GM19452 (cell line): Measurements from ENCODE around the gene PAH.
"Not testable (repeated sequence)": the region's sequence is repeated elsewhere in the genome, so short reads cannot be mapped to it uniquely, and the experiment has no call there.

Experiments
- ATAC-seq: cut with Tn5 transposase; IDR thresholded peaks from one replicate; pipeline ENCODE4 v1.9.1; 2021; ENCODE audit not compliant: unreplicated experiment

The PAH gene

DNA sequence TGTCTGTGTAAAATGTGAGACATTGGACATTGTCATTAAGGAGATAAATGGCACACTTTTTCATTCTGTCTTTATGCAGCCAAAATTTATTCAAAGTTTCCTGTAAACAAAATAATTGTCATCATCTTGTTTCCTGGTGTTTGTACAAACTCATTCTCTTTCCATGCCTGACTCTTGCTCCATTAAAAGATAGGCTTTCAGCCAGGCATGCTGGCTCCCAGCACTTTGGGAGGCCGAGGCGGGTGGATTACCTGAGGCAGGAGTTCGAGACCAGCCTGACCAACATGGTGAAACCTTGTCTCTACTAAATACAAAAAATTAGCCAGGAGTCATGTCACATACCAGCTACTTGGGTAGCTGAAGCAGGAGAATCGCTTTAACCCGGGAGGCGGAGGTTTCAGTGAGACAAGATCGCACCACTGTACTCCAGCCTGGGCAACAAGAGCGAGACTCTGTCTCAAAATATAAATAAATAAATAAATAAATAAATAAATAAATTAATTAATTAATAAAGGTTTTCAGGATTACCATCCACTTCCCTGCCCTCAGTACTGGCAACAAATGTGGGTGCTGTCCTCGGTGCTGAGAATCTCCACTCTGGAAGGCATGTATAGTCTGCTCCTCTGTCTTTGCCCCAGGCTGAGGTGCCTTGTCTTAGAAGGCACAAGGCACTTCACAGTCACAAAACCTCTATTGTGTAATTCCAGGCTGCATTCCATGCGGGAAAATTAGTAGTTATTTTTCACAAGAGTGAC lies 83.2 kb downstream of the PAH start:
- no peak for ATAC-seq

DNA sequence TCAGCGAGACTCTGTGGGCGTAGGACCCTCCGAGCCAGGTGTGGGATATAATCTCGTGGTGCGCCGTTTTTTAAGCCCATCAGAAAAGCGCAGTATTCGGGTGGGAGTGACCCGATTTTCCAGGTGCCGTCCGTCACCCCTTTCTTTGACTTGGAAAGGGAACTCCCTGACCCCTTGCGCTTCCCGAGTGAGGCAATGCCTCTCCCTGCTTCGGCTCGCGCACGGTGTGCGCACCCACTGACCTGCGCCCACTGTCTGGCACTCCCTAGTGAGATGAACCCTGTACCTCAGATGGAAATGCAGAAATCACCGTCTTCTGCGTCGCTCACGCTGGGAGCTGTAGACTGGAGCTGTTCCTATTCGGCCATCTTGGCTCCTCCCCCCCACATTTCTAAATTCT lies 84.2 kb downstream of the PAH start:
- ATAC-seq = not testable (repeated sequence)

DNA sequence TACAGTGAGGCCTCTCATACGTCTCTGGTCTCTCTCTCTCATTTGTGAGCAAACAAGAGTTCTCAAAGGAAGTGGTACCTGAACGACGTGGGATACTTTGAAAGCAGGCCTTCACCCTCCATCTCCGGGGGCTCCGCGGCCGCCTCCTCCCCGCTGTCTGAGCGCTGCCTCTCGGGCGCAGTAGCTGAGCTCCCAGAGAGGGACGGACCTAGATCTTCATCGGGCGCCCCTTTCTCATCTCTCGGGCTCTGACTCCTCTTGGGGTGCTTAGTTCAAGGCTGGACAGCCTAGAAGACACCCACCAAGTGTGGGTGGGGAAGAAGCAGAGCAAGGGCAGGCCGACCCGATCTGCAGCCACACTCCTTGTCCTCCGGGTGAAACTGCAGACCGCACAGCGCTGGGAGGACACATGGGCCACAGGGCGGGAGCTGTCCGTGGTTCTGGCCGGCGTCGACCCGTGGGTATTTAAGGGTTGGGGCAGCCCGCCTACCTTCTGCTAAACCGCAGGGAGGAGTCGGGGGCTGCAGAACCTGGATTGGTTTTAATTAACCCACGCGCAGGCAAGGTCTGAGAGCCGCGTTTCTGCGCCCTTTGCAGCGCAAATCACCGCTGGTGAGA lies 92.7 kb downstream of the PAH start:
- no peak for ATAC-seq

DNA sequence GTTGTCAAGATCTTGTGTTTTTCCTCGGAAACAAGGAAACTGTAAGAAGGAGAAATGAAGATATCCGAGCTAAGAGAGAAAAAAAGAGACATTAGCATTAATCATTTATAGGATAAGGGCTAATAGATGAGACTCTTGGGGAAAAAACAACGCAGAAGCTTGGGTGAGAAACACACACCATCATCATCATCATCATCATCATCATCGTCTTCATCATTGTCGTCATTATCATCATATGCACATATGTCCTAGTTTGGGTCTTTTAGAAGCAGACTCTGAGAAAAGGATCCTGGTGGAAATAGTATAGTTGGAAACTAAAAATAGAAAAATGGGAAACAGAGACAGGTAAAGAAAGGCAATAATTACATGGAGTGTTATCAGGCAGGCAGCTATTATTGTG lies 95.9 kb downstream of the PAH start:
- ATAC-seq = no peak

DNA sequence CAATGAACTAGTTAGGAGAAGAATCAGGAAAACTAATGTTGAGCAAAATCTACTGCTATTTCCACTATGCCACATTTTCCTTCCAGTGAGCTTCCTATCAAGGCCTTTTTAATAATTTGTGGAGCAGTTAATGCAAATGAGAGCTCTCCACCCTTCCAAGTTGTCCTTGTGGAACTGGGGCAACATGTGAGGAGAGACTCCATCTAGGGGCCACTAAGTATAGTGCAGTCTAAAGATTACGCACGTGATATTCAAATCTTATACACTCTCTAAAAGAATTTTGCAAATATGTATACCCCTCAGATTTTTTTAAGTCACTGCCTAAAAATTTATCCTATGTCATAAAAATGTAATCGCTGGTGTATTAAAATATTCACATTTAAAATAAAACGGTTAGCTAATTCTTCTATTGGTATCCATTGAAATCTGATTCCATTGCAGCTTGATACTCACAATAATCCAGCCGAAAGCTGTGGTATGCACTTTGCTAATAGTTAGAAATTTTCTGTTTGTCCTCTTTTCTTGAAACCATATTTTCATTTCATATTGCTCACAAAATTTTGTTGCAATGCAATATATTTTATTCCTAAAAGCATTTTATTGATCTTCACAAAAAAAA lies 100.1 kb downstream of the PAH start:
- no peak for ATAC-seq

DNA sequence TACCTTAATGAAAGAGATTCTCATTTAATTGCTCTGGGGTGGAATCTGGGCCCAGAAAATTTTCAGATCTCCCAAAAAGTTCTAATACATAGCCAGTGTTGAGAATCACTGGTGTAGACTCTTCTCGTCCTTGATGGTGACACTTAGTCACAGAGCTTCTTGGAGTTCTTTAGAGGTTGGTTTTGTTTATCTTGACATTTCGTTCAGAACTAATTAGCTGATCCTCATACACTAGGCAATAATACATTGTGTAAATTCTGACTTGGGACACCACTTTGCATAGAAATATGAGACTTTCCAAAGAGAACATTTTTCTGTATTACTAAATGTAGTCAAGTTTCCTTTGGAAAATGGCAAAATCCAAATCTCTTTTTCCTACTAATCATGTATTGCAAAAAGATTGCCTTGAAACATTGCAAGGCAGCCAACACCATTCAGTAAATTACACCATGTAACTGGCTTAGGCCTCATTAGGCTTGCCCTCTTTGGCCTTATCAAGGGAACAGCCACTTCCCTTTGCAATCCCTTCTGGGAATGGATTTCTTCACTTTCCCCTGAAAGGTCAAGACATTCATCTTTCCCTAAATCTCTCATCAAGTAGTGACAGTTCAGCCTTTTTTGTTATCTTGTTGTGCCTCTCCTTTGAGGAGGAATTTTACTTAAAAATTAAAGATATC lies 102.2 kb downstream of the PAH start:
- no peak for ATAC-seq

DNA sequence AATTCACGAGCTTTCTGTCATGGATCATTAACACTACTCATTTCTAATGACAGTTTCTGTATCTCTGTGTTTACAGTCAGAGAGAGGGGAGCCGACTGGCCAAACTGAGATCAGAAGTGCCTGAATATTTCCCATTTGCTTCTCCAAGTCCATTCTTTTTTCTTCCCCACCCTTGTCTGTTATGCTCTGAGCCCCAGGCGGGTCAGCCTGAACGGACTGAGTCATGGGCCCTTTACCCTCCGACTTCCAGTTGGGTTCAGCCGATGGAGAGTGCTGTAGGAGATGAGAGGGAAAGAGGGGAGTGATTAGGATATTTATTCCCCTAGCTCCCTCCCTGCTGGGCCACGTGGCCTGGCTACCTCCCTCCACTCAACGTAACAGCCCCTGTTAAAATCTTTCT lies 104.7 kb downstream of the PAH start:
- no peak for ATAC-seq

DNA sequence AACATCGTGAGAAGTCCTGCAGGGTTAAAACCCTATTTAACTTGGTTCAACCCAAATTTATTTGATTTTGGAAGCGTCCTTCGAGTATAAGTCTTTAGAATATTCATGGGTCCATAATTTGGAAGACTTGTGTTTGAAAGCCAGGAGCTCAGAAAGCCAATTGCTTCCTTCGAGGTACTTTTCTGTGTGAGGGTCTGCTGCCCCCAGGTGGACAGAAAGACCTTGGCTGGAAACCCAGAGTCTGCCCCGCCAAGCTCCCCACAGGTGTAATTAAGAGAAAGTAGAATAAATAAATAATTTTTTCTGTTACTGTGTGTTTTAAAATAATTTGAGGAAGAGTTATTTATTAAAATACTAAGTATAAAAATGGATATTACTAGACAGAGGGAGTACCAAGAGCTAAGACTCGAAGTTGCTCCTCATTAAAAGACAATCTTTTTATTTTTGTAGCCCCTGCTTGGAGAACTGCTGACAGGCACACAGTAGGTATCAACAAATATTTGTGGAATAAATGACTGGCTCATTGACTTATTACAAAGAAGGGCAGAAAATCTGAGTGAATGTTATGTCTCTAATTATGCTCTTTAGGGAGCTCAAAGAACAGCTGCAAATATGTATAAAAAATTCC lies 105.8 kb downstream of the PAH start:
- no peak for ATAC-seq

DNA sequence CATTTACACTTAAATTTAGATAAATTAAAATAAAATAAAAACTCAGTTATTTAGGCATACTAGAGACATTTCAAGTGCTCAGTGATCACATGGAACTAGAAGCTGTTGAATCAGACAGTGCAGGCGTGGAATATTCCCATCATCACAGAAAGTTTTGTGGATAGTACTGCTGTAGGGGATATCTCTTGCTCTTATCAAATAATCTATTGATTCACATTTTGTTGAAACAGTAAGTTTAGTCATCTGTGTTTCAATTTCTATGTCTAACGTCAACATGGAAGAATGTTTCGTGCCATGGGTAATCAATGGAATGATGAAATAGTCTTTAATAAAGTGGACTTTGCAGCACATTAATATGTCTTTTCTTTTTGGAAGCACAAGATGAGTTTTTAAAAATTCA lies 108.6 kb downstream of the PAH start:
- ATAC-seq = no peak

DNA sequence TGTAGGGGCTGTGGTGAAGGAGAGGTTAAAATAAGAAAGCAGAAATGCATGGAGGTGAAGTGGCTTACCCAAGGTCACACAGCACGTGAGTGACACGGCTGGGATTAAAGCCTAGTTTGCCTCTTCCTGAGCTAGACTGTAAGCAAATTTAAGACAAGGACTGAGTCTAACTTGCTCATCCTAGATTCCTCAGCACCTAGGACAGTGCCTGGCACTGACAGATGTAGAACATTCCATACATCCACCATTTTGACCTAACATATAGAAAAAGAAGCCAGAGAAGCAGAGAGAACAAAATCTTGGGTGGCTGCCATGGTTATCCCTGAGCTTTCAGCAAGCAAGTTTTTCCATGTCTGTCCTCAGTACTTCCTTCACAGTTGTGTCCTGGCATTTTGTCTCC lies 110.5 kb downstream of the PAH start:
- no peak for ATAC-seq

DNA sequence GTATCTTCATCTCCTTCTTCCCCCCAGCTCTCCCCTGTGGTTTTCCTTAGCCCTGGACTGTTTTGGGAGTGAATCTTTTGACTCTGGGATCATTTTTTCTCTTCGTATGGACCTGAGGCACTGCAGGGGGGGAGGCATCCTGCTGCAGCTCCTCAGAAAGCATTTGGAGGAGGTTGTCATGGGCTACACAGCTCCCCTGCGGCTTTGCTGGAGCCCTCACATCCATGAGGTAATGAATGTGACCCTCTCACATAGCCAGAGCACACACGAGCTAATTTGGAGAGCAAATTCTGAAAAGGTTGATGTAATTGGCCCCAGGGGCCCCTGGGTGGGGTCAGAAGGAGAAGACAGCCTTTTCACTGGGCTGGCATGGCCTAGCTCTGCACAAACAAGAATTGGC lies 110.9 kb downstream of the PAH start:
- no peak for ATAC-seq

DNA sequence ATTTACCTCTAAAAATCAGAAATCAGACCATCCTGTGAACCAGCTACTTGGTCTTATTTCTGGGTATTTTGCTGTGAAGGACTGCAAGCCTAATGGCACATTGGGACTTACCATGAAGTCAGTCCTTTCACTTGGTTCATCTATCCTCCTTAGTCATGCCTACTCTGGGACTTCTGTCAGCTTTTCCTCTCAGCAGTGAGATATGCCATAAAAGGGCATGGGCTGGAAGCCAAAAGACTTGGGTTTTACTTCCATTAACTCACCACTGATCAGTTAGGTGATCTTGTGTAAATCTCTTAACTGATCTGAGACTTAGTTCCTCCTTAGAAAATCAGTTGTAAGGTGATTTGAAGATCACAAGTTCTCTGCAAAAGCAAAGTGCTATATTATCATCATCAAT lies 116.5 kb downstream of the PAH start:
- ATAC-seq = no peak

DNA sequence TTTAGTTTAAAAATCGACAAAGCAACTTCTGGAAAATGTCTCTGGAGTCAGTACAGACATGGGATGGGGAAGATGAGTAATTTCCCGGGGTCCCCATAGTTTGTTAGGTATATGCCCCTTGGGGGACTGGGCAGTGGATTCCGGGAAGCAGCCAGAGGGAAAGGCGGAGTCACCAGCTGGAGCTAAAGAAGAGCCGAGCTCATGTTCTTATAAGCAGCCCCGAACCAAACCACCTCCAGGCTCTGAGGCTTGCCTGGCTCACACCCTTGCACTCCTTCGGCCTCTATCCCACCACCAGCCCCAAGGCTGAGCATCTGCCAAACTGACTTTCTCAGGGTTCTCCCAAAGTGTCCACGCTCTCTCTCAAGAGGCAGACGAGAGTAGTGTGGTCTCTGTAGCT lies 117.8 kb downstream of the PAH start:
- no peak for ATAC-seq

DNA sequence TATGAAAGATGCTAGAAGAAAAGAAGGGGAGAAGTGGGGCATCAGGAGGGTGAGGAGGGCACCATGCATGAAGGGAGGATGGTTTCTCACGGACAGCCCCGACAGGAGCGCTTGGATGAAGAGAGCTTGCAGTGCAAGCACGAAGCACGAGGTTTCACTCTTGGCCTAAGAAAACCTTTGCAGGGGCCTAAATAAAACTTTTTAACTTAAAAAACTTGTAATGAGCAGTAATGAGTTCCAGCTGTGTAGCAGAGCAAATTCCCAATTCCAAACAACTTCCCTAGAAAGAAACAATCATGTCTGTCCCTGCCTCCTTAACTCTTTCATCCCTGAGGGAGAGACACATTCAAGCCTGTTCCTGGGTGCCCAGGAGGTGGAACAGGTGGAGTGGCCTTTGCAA lies 119.5 kb downstream of the PAH start:
- ATAC-seq = no peak

DNA sequence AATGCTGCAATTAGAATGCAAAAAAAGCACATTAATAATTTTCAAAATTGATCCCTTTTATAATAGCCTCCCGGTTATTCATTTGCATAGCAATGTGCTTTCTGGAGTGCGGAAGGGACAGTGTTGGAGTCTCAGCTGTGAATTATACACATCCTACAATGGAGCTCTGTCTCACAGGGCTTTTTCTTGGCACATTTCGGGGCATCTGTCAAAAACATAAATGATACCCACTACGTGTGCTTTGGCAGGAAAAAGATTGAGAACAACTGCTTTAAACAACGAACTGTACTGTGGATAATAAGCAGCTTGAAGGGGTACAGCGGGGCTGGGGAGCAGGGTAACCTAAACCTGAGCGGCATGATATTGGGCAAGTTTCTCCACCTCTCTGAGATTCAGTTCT lies 123.1 kb downstream of the PAH start:
- ATAC-seq = no peak
